MCF 10A (cell line): ENCODE measurements around the gene SNX25. TPM values are rescaled to one million over a fixed set of nuclear protein-coding genes. Genes with fewer than 3 reads are reported as not detected.
"Not testable (repeated sequence)": the region's sequence is repeated elsewhere in the genome, so short reads cannot be mapped to it uniquely, and the experiment has no call there.

Experiments
- BruUV-seq: library from RNA; stranded (reverse); fragments of 400-500 nt; replicated peaks from 2 replicates; lab custom pipeline; 2021; lab: Mats Ljungman, UMichigan
- CTCF ChIA-PET: fragments of 300-600 bp; sonication (Branson Sonifier 250); formaldehyde crosslinking; extraction: SDS; loops from one replicate; lab custom pipeline; 2021; ENCODE audit warnings: antibody characterized with exemption, inconsistent platforms; lab: Yijun Ruan, JAX
- POLR2A ChIA-PET: fragments of 300-600, 350-650 bp; sonication (Branson Sonifier 250); formaldehyde crosslinking; extraction: SDS; loops from one replicate; lab custom pipeline; 2020; ENCODE audit warnings: antibody characterized with exemption, inconsistent platforms; lab: Yijun Ruan, JAX
- DNase-seq: peaks from one replicate; pipeline ENCODE4 v3.0.0-alpha.2; 2018; ENCODE audit not compliant: unreplicated experiment
- H3K27ac Mint-ChIP-seq: one replicate; pipeline ENCODE4 v1.8.0; 2022; ENCODE audit warnings: mild to moderate bottlenecking, low read depth, mixed read lengths; ENCODE audit not compliant: unreplicated experiment
- H3K27me3 Mint-ChIP-seq: one replicate; pipeline ENCODE4 v1.8.0; 2022; ENCODE audit warnings: mixed read lengths; ENCODE audit not compliant: insufficient read depth, unreplicated experiment
- H3K36me3 Mint-ChIP-seq: one replicate; pipeline ENCODE4 v1.8.0; 2022; ENCODE audit warnings: mild to moderate bottlenecking, moderate library complexity, mixed read lengths; ENCODE audit not compliant: insufficient read depth, unreplicated experiment
- H3K4me1 Mint-ChIP-seq: one replicate; pipeline ENCODE4 v1.8.0; 2022; ENCODE audit warnings: mixed read lengths; ENCODE audit not compliant: insufficient read depth, unreplicated experiment
- H3K4me3 Mint-ChIP-seq: one replicate; pipeline ENCODE4 v1.8.0; 2022; ENCODE audit warnings: mild to moderate bottlenecking, moderate library complexity, mixed read lengths; ENCODE audit not compliant: unreplicated experiment
- H3K9me3 Mint-ChIP-seq: one replicate; pipeline ENCODE4 v1.8.0; 2022; ENCODE audit warnings: mixed read lengths; ENCODE audit not compliant: unreplicated experiment
- CTCF ChIP-seq: fragments of 200-600 bp; IDR thresholded peaks from one replicate; pipeline ENCODE4 v1.8.0; 2022; ENCODE audit warnings: antibody characterized with exemption, mild to moderate bottlenecking; ENCODE audit not compliant: unreplicated experiment
- intact Hi-C: fragments of 100-400 bp; cut with micrococcal nuclease; formaldehyde crosslinking; loops from 2 replicates; pipeline ENCODE4 v1.14.1; 2022
- total RNA-seq: library from RNA; stranded (reverse); gene quantifications from 2 replicates; pipeline ENCODE4 v1.2.3, GENCODE V29; 2022

The SNX25 gene
- total RNA-seq, 1 experiment from 2014 or later: 10.5 TPM

- POLR2A ChIA-PET: no interaction called here
- no peak for TF ChIP-seq CTCF
- Mint-ChIP-seq H3K27ac (no peak overlapping the region), H3K4me3 (no peak overlapping the region), H3K4me1 (no peaks in the 10 kb centered on the region), H3K36me3 (no peaks in the 10 kb centered on the region), H3K9me3 (no peaks in the 10 kb centered on the region), H3K27me3 (no peaks in the 10 kb centered on the region)
- CTCF ChIA-PET: no interaction called here
- intact Hi-C loops: no loop called here
- no TSS peak for BruUV-seq
- no peak for DNase-seq
Measured at GRCh38 chr4:185238215-185238681, 28.9 kb downstream of the SNX25 start.

- Mint-ChIP-seq H3K27ac (no peak overlapping the region), H3K27me3 (no peaks in the 10 kb centered on the region), H3K4me3 (no peak overlapping the region), H3K9me3 (no peaks in the 10 kb centered on the region), H3K4me1 (no peaks in the 10 kb centered on the region), H3K36me3 (no peaks in the 10 kb centered on the region)
- POLR2A ChIA-PET: no interaction called here
- intact Hi-C loops: no loop called here
- no TSS peak for BruUV-seq
- CTCF ChIA-PET: no interaction called here
- TF ChIP-seq CTCF: no peak
- no peak for DNase-seq
Measured at GRCh38 chr4:185238750-185239149, 29.4 kb downstream of the SNX25 start.

- BruUV-seq, H3K27me3 Mint-ChIP-seq, H3K4me1 Mint-ChIP-seq, H3K9me3 Mint-ChIP-seq, CTCF ChIA-PET, DNase-seq, POLR2A ChIA-PET, H3K27ac Mint-ChIP-seq, H3K4me3 Mint-ChIP-seq, H3K36me3 Mint-ChIP-seq, intact Hi-C loops: not testable (repeated sequence)
Measured at GRCh38 chr4:185240486-185240885, 31.1 kb downstream of the SNX25 start.

GRCh38 chr4:185242749-185243533, 33.5 kb downstream of the SNX25 start:
- Mint-ChIP-seq H3K27me3 (no peaks in the 10 kb centered on the region), H3K4me1 (peaks cover 15% of the 10 kb centered on the region), H3K27ac (no peak overlapping the region), H3K36me3 (peaks cover 6% of the 10 kb centered on the region), H3K4me3 (no peak overlapping the region), H3K9me3 (no peaks in the 10 kb centered on the region)
- DNase-seq: no peak
- no TSS peak for BruUV-seq
- no peak for TF ChIP-seq CTCF
- CTCF ChIA-PET: interaction anchor here (1.3 kb wide), 1 partner anchor 17 kb away, joined by 3 read pairs; no protein-coding TSS in a partner anchor
- intact Hi-C loops: no loop called here
- POLR2A ChIA-PET: interaction anchor here (1.1 kb wide), 1 partner anchor 34 kb away, joined by 4 read pairs; the partner anchor contains the start of gene SNX25
